WTC11 (cell line): Measurements from ENCODE around the gene ARMC6. TPM values are rescaled to one million over a fixed set of nuclear protein-coding genes. Genes with fewer than 3 reads are reported as not detected.
A peak's percentile ranks its signal among the peaks of the same experiment; 100 is the strongest.

Source experiments
- ATAC-seq: fragments of 200-7000 bp; cut with Tn5 transposase; 2 replicates; pipeline ENCODE4 v1.10.0; 2021; ENCODE audit warnings: mild to moderate bottlenecking, moderate library complexity
- CTCF ChIA-PET: fragments of 300-600 bp; sonication (Branson Sonifier 250); formaldehyde crosslinking; loops from one replicate; lab custom pipeline; 2021; ENCODE audit warnings: antibody characterized with exemption; lab: Charles Lee
- POLR2A ChIA-PET: fragments of 350-600 bp; sonication (Branson Sonifier 250); formaldehyde crosslinking; loops from one replicate; lab custom pipeline; 2021; ENCODE audit warnings: antibody characterized with exemption; lab: Charles Lee
- DNase-seq: peaks from one replicate; pipeline ENCODE4 v3.0.0; 2021; ENCODE audit warnings: low spot score
- H3K27ac Mint-ChIP-seq: 2 replicates; pipeline ENCODE4 v1.8.0; 2021; ENCODE audit warnings: mixed read lengths
- H3K27me3 Mint-ChIP-seq: 2 replicates; pipeline ENCODE4 v1.8.0; 2021; ENCODE audit warnings: low read depth, mild to moderate bottlenecking, moderate library complexity, mixed read lengths
- H3K36me3 Mint-ChIP-seq: 2 replicates; pipeline ENCODE4 v1.8.0; 2021; ENCODE audit warnings: mixed read lengths
- H3K4me1 Mint-ChIP-seq: 2 replicates; pipeline ENCODE4 v1.8.0; 2022; ENCODE audit warnings: mixed read lengths
- H3K4me3 Mint-ChIP-seq: 2 replicates; pipeline ENCODE4 v1.8.0; 2021; ENCODE audit warnings: mild to moderate bottlenecking, moderate library complexity, mixed read lengths
- H3K9me3 Mint-ChIP-seq: 2 replicates; pipeline ENCODE4 v1.8.0; 2021; ENCODE audit warnings: mixed read lengths
- ARID4B ChIP-seq: sonication (generic); formaldehyde crosslinking; IDR thresholded peaks from 2 replicates; pipeline ENCODE4 v1.8.0; 2023; ENCODE audit warnings: missing genetic modification reagents, mild to moderate bottlenecking, borderline replicate concordance
- ATF1 ChIP-seq: sonication (generic); formaldehyde crosslinking; IDR thresholded peaks from 2 replicates; pipeline ENCODE4 v1.8.1; 2023; ENCODE audit warnings: mild to moderate bottlenecking, moderate library complexity, missing genetic modification reagents
- CBFB ChIP-seq: sonication (generic); formaldehyde crosslinking; IDR thresholded peaks from 2 replicates; pipeline ENCODE4 v1.8.1; 2022; ENCODE audit warnings: mild to moderate bottlenecking, low read depth, missing genetic modification reagents
- CREB1 ChIP-seq: sonication (generic); formaldehyde crosslinking; IDR thresholded peaks from 2 replicates; pipeline ENCODE4 v1.8.0; 2023; ENCODE audit warnings: mild to moderate bottlenecking, missing genetic modification reagents
- ESRRA ChIP-seq: sonication (generic); formaldehyde crosslinking; IDR thresholded peaks from 2 replicates; pipeline ENCODE4 v1.8.1; 2022; ENCODE audit warnings: mild to moderate bottlenecking, missing genetic modification reagents, borderline replicate concordance
- FOXK1 ChIP-seq: sonication (generic); formaldehyde crosslinking; IDR thresholded peaks from 2 replicates; pipeline ENCODE4 v1.8.0; 2022; ENCODE audit warnings: mild to moderate bottlenecking, moderate library complexity, missing genetic modification reagents
- GABPB1 ChIP-seq: sonication (generic); formaldehyde crosslinking; IDR thresholded peaks from 2 replicates; pipeline ENCODE4 v1.8.1; 2023; ENCODE audit warnings: mild to moderate bottlenecking, missing genetic modification reagents
- HMGXB4 ChIP-seq: sonication (generic); formaldehyde crosslinking; IDR thresholded peaks from 2 replicates; pipeline ENCODE4 v1.8.1; 2023; ENCODE audit warnings: mild to moderate bottlenecking, moderate library complexity, missing genetic modification reagents
- KAT7 ChIP-seq: sonication (generic); formaldehyde crosslinking; IDR thresholded peaks from 2 replicates; pipeline ENCODE4 v1.8.1; 2023; ENCODE audit warnings: missing genetic modification reagents, mild to moderate bottlenecking, borderline replicate concordance
- NFYB ChIP-seq: sonication (generic); formaldehyde crosslinking; conservative IDR thresholded peaks from 2 replicates; pipeline ENCODE4 v1.8.0; 2022; ENCODE audit warnings: low read depth, missing genetic modification reagents
- OVOL2 ChIP-seq: fragments of 250-450 bp; sonication (Bioruptor Pico); IDR thresholded peaks from 2 replicates; pipeline ENCODE4 v1.9.0; 2021; ENCODE audit warnings: mild to moderate bottlenecking, borderline replicate concordance
- USF1 ChIP-seq: sonication (generic); formaldehyde crosslinking; IDR thresholded peaks from 2 replicates; pipeline ENCODE4 v1.8.0; 2022; ENCODE audit warnings: mild to moderate bottlenecking, missing genetic modification reagents
- ZNF121 ChIP-seq: sonication (generic); formaldehyde crosslinking; IDR thresholded peaks from 2 replicates; pipeline ENCODE4 v1.8.0; 2023; ENCODE audit warnings: missing genetic modification reagents
- ZNF232 ChIP-seq: sonication (generic); formaldehyde crosslinking; IDR thresholded peaks from 2 replicates; pipeline ENCODE4 v1.8.0; 2022; ENCODE audit warnings: mild to moderate bottlenecking, missing genetic modification reagents
- ZNF396 ChIP-seq: fragments of 250-450 bp; sonication (Bioruptor Pico); IDR thresholded peaks from 2 replicates; pipeline ENCODE4 v1.8.0; 2021; ENCODE audit warnings: mild to moderate bottlenecking, moderate library complexity, borderline replicate concordance
- ZNF423 ChIP-seq: fragments of 250-450 bp; sonication (Bioruptor Pico); IDR thresholded peaks from 2 replicates; pipeline ENCODE4 v2.1.2; 2022; ENCODE audit warnings: mild to moderate bottlenecking, moderate library complexity
- ZNF425 ChIP-seq: fragments of 250-450 bp; sonication (Bioruptor Pico); conservative IDR thresholded peaks from 2 replicates; pipeline ENCODE4 v1.9.0; 2021; ENCODE audit warnings: mild to moderate bottlenecking
- total RNA-seq: library from RNA; stranded (reverse); gene quantifications from 3 replicates; pipeline ENCODE4 v1.2.3, GENCODE V29; 2021
- TF ChIP-seq, protein P1 (sequence below): sonication (generic); formaldehyde crosslinking; IDR thresholded peaks from 2 replicates; pipeline ENCODE4 v1.8.1; 2023; ENCODE audit warnings: mild to moderate bottlenecking, missing genetic modification reagents, moderate library complexity
- TF ChIP-seq, protein P2 (sequence below): fragments of 250-450 bp; sonication (Bioruptor Pico); IDR thresholded peaks from 2 replicates; pipeline ENCODE4 v1.9.0; 2021; ENCODE audit warnings: moderate library complexity, mild to moderate bottlenecking, inconsistent platforms, borderline replicate concordance
- TF ChIP-seq, protein P3 (sequence below): fragments of 200-600 bp; IDR thresholded peaks from 2 replicates; pipeline ENCODE4 v1.8.0; 2022; ENCODE audit warnings: antibody characterized with exemption
- TF ChIP-seq, protein P4 (sequence below): sonication (generic); formaldehyde crosslinking; conservative IDR thresholded peaks from 2 replicates; pipeline ENCODE4 v1.8.1; 2022; ENCODE audit warnings: mild to moderate bottlenecking, missing genetic modification reagents

ARMC6 gene
- total RNA-seq, 1 experiment from 2014 or later, result 58.8 TPM

- peak overlapping the region; percentile 96 for H3K4me3 Mint-ChIP-seq
- H3K4me1 Mint-ChIP-seq, result peaks cover 15% of the 10 kb centered on the region
- H3K36me3 Mint-ChIP-seq, result peaks cover 48% of the 10 kb centered on the region
- peaks cover 9% of the 10 kb centered on the region for H3K9me3 Mint-ChIP-seq
- peak; percentile 85 for ATAC-seq
- TF ChIP-seq USF1 (peak; percentile 63; the same call in 1 of the 2 replicates), ARID4B (CRISPR knock-in tag) (peak; percentile 38; the same call in 1 of the 2 replicates), ZNF425 (CRISPR knock-in tag) (0 out of 2 replicates have a peak, but pooled peaks have one; percentile 30), KAT7 (CRISPR knock-in tag) (no peak; the same call in 1 of the 2 replicates), NFYB (CRISPR knock-in tag) (peak; percentile 84), ZNF423 (CRISPR knock-in tag) (no peak), FOXK1 (CRISPR knock-in tag) (0 out of 2 replicates have a peak, but pooled peaks have one; percentile 21)
- TF ChIP-seq, protein P1, sequence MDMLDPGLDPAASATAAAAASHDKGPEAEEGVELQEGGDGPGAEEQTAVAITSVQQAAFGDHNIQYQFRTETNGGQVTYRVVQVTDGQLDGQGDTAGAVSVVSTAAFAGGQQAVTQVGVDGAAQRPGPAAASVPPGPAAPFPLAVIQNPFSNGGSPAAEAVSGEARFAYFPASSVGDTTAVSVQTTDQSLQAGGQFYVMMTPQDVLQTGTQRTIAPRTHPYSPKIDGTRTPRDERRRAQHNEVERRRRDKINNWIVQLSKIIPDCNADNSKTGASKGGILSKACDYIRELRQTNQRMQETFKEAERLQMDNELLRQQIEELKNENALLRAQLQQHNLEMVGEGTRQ, result peak; percentile 76
- H3K27me3 Mint-ChIP-seq, result no peaks in the 10 kb centered on the region
- ChIA-PET POLR2A (no interaction called here), CTCF (interaction anchor here (0.6 kb wide), 1 partner anchor 83 kb away, joined by 4 read pairs; no protein-coding TSS in a partner anchor)
- peak; percentile 95 for DNase-seq
- H3K27ac Mint-ChIP-seq, result peak overlapping the region; percentile 97
These were observed 805 bp upstream of the ARMC6 start for GRCh38 chr19:19032420-19033175.

DNA sequence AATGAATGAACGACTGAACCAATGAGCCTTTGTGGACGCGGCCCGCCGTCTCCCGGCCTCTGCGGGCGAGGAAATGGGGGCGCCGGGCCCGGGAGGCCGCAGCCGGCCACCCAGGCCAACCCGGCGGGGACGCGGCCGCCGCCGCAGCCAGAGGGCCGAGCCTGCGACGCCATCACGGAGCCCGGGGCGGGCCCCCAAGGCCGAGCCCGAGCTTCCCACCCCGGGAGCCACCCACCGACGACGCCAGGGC, 302 bp upstream of the ARMC6 start:
- Mint-ChIP-seq H3K27ac (peak overlapping the region; percentile 19; the same call in 1 of the 2 replicates), H3K4me1 (peaks cover 15% of the 10 kb centered on the region), H3K36me3 (peaks cover 49% of the 10 kb centered on the region), H3K4me3 (peak overlapping the region; percentile 96), H3K9me3 (peaks cover 13% of the 10 kb centered on the region), H3K27me3 (no peaks in the 10 kb centered on the region)
- ChIA-PET CTCF (interaction anchor here (0.6 kb wide), 1 partner anchor 83 kb away, joined by 4 read pairs; no protein-coding TSS in a partner anchor), POLR2A (no interaction called here)
- ATAC-seq (no peak), DNase-seq (no peak)
- TF ChIP-seq, protein P2, sequence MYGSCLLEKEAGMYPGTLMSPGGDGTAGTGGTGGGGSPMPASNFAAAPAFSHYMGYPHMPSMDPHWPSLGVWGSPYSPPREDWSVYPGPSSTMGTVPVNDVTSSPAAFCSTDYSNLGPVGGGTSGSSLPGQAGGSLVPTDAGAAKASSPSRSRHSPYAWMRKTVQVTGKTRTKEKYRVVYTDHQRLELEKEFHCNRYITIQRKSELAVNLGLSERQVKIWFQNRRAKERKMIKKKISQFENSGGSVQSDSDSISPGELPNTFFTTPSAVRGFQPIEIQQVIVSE (CRISPR knock-in tag), result no peak
- no peak for TF ChIP-seq ZNF396 (CRISPR knock-in tag)
- TF ChIP-seq ATF1, result no peak
- no peak for TF ChIP-seq CBFB
- TF ChIP-seq KAT7 (CRISPR knock-in tag), result no peak; the same call in 1 of the 2 replicates
- no peak for TF ChIP-seq CREB1 (CRISPR knock-in tag)
- no peak for TF ChIP-seq ZNF121 (CRISPR knock-in tag)
- TF ChIP-seq ZNF232 (CRISPR knock-in tag), result no peak
- TF ChIP-seq, protein P3, sequence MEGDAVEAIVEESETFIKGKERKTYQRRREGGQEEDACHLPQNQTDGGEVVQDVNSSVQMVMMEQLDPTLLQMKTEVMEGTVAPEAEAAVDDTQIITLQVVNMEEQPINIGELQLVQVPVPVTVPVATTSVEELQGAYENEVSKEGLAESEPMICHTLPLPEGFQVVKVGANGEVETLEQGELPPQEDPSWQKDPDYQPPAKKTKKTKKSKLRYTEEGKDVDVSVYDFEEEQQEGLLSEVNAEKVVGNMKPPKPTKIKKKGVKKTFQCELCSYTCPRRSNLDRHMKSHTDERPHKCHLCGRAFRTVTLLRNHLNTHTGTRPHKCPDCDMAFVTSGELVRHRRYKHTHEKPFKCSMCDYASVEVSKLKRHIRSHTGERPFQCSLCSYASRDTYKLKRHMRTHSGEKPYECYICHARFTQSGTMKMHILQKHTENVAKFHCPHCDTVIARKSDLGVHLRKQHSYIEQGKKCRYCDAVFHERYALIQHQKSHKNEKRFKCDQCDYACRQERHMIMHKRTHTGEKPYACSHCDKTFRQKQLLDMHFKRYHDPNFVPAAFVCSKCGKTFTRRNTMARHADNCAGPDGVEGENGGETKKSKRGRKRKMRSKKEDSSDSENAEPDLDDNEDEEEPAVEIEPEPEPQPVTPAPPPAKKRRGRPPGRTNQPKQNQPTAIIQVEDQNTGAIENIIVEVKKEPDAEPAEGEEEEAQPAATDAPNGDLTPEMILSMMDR, result no peak
- no peak for TF ChIP-seq ESRRA (CRISPR knock-in tag)
- TF ChIP-seq GABPB1, result no peak
- TF ChIP-seq, protein P4, sequence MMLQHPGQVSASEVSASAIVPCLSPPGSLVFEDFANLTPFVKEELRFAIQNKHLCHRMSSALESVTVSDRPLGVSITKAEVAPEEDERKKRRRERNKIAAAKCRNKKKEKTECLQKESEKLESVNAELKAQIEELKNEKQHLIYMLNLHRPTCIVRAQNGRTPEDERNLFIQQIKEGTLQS (CRISPR knock-in tag), result no peak
- TF ChIP-seq HMGXB4, result no peak
- no peak for TF ChIP-seq OVOL2 (CRISPR knock-in tag)
